ENCODE results near the gene SAG. TPM values are rescaled to one million over a fixed set of nuclear protein-coding genes. Genes with fewer than 3 reads are reported as not detected.

SAG gene
- total RNA-seq, 1 donor from 2014 or later, result not detected

GRCh38 chr2:233379441-233379840, 71.8 kb downstream of the SAG start:
- no peak for DNase-seq (ENCODE audit: low spot score)

GRCh38 chr2:233380132-233380895, 72.7 kb downstream of the SAG start:
- no peak for DNase-seq (ENCODE audit: low spot score)

- DNase-seq (ENCODE audit: low spot score), result no peak
Measured at GRCh38 chr2:233380995-233381637, 73.5 kb downstream of the SAG start.

- DNase-seq (ENCODE audit: low spot score), result no peak
Measured at GRCh38 chr2:233381638-233381995, 74.0 kb downstream of the SAG start.

GRCh38 chr2:233384015-233384414, 76.4 kb downstream of the SAG start:
- no peak for DNase-seq (ENCODE audit: low spot score)

- DNase-seq (ENCODE audit: low spot score), result no peak
Measured at GRCh38 chr2:233384811-233385488, 77.3 kb downstream of the SAG start.

- DNase-seq (ENCODE audit: low spot score), result no peak
Measured at GRCh38 chr2:233385489-233386044, 78.0 kb downstream of the SAG start.

- no peak for DNase-seq (ENCODE audit: low spot score)
Measured at GRCh38 chr2:233386382-233387041, 78.9 kb downstream of the SAG start.

GRCh38 chr2:233387225-233387624, 79.6 kb downstream of the SAG start:
- no peak for DNase-seq (ENCODE audit: low spot score)

- DNase-seq (ENCODE audit: low spot score), result peak; percentile 87
Measured at GRCh38 chr2:233387667-233388528, 80.3 kb downstream of the SAG start.

- no peak for DNase-seq (ENCODE audit: low spot score)
Measured at GRCh38 chr2:233389601-233390125, 82.0 kb downstream of the SAG start.

- DNase-seq (ENCODE audit: low spot score), result no peak
Measured at GRCh38 chr2:233395687-233396086, 88.1 kb downstream of the SAG start.

Other genes starting within 250 kb of the SAG start
- gene INPP5D, start 247.5 kb upstream of the SAG start, total RNA-seq, result 30.4 TPM
- 35.0 TPM for gene ATG16L1, start 56.1 kb upstream of the SAG start, total RNA-seq
- 24.3 TPM for gene DGKD, start 46.7 kb downstream of the SAG start, total RNA-seq

Measured in mucosa of gallbladder (tissue), 1 donor.